HG03558 (cell line): ENCODE measurements around the gene FOXO3.

Source experiments
- ATAC-seq: cut with Tn5 transposase; IDR thresholded peaks from one replicate; pipeline ENCODE4 v1.9.1; 2021; ENCODE audit warnings: moderate number of reproducible peaks; ENCODE audit not compliant: unreplicated experiment; ENCODE audit errors: extremely low read depth

FOXO3 gene

GRCh38 chr6:108574457-108575141 lies 13.9 kb downstream of the FOXO3 start:
- no peak for ATAC-seq

GRCh38 chr6:108575905-108576494 lies 15.3 kb downstream of the FOXO3 start:
- ATAC-seq = no peak

- ATAC-seq = no peak
Measured at GRCh38 chr6:108576709-108577108, 16.0 kb downstream of the FOXO3 start.

GRCh38 chr6:108578166-108578565 lies 17.4 kb downstream of the FOXO3 start:
- no peak for ATAC-seq

- ATAC-seq = no peak
Measured at GRCh38 chr6:108578595-108579327, 18.0 kb downstream of the FOXO3 start.

GRCh38 chr6:108579328-108579721 lies 18.6 kb downstream of the FOXO3 start:
- no peak for ATAC-seq

GRCh38 chr6:108580646-108581045 lies 19.9 kb downstream of the FOXO3 start:
- no peak for ATAC-seq

- no peak for ATAC-seq
Measured at GRCh38 chr6:108581237-108581931, 20.7 kb downstream of the FOXO3 start.

- no peak for ATAC-seq
Measured at GRCh38 chr6:108581932-108582475, 21.3 kb downstream of the FOXO3 start.

GRCh38 chr6:108582618-108583017 lies 21.9 kb downstream of the FOXO3 start:
- ATAC-seq = no peak

GRCh38 chr6:108584323-108584722 lies 23.6 kb downstream of the FOXO3 start:
- no peak for ATAC-seq

GRCh38 chr6:108585359-108585758 lies 24.6 kb downstream of the FOXO3 start:
- no peak for ATAC-seq

GRCh38 chr6:108585921-108586536 lies 25.3 kb downstream of the FOXO3 start:
- no peak for ATAC-seq

- ATAC-seq = no peak
Measured at GRCh38 chr6:108587258-108588059, 26.7 kb downstream of the FOXO3 start.

- ATAC-seq = no peak
Measured at GRCh38 chr6:108588586-108588985, 27.9 kb downstream of the FOXO3 start.

- ATAC-seq = no peak
Measured at GRCh38 chr6:108589244-108589791, 28.6 kb downstream of the FOXO3 start.

GRCh38 chr6:108591040-108591816 lies 30.5 kb downstream of the FOXO3 start:
- no peak for ATAC-seq
